ENCODE data around the gene PLD1. TPM values are rescaled to one million over a fixed set of nuclear protein-coding genes. Genes with fewer than 3 reads are reported as not detected.

Gene PLD1
- total RNA-seq, 4 donors from 2014 or later = 52.1 to 88.3 (median 77.4) TPM

DNA sequence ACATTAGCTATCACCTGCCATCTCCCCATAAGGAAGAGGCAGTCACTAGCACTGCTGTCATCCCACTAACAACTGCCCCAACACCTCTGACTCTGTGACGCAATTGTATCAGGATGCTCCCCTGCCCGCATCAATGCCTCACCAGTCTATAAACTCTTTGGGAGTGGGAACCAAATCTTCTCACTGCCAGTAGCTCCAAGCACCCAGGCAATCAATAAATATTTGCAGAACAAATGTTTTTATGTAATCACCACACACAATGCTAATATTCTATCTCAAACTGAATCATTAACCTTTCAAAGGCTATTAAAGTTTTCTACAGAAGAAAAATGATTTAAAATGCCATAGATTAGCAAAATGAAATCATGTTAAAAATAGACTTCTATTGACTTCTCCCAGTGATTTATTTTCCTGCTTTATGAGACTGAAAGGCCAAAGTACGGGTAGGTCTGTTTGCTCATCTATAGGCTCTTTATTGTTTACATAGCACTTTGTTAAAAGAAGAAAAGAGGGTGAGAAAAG, 131.3 kb downstream of the PLD1 start:
- Histone ChIP-seq H3K27ac (peak overlapping the region; percentile 68 to 80 (median 70)), H3K36me3 (no peaks in the 10 kb centered on the region), H3K9me3 (no peaks in the 10 kb centered on the region), H3K27me3 (no peaks in the 10 kb centered on the region), H3K4me3 (no peak overlapping the region), H3K4me1 (peaks cover 3 to 47% (median 28%) of the 10 kb centered on the region in 4 donors)
- TF ChIP-seq POLR2A (IDR thresholded peaks at IDR 0.05) = no peak
- TF ChIP-seq POLR2AphosphoS5 (IDR thresholded peaks at IDR 0.05) = no peak
- TF ChIP-seq EP300 (IDR thresholded peaks at IDR 0.05; ENCODE audit: low read depth) = no peak
- TF ChIP-seq CTCF (IDR thresholded peaks at IDR 0.05) = no peak
- 48 to 49% methylated on average over 3 of the region's 3 CpGs for WGBS, 2 donors (ENCODE audit: low coverage in 1 of 2)
- in situ Hi-C loops (cut with MboI; ENCODE audit: low pct_ligation_motif_present in 1 of 4, low pct_unique_long_range_greater_than_20kb in 1 of 4, low sequenced_read_pairs in 3 of 4) = no loop called here
- intact Hi-C loops (cut with DNase I; ENCODE audit: low total_unique reads) = no loop called here
- DNase-seq = peak; percentile 45

- in situ Hi-C loops (cut with MboI; ENCODE audit: low pct_ligation_motif_present in 1 of 4, low pct_unique_long_range_greater_than_20kb in 1 of 4, low sequenced_read_pairs in 3 of 4) (no loop called here), intact Hi-C loops (cut with DNase I; ENCODE audit: low total_unique reads) (no loop called here)
- peak overlapping the region; percentile 56 to 80 (median 70) for H3K27ac ChIP-seq
- no peaks in the 10 kb centered on the region for H3K27me3 ChIP-seq
- DNase-seq = no peak
- H3K4me3 ChIP-seq = no peak overlapping the region
- no peaks in the 10 kb centered on the region for H3K36me3 ChIP-seq
- H3K9me3 ChIP-seq = no peaks in the 10 kb centered on the region
- H3K4me1 ChIP-seq = peaks cover 3 to 42% (median 28%) of the 10 kb centered on the region in 4 donors
- TF ChIP-seq CTCF (IDR thresholded peaks at IDR 0.05) = no peak
- no peak for TF ChIP-seq POLR2A (IDR thresholded peaks at IDR 0.05)
- no peak for TF ChIP-seq POLR2AphosphoS5 (IDR thresholded peaks at IDR 0.05)
- no peak for TF ChIP-seq EP300 (IDR thresholded peaks at IDR 0.05; ENCODE audit: low read depth)
- 82% methylated on average over 1 of the region's 1 CpG; no CpG with 5 or more reads in 1 of the 2 donors for WGBS, 2 donors (ENCODE audit: low coverage in 1 of 2)
Observed at GRCh38 chr3:171677706-171678105, 132.6 kb downstream of the PLD1 start.

- intact Hi-C loops (cut with DNase I; ENCODE audit: low total_unique reads) = no loop called here
- no peak overlapping the region for H3K4me3 ChIP-seq
- no peaks in the 10 kb centered on the region for H3K36me3 ChIP-seq
- H3K27ac ChIP-seq = peak overlapping the region; percentile 65 to 80 (median 70)
- H3K9me3 ChIP-seq = no peaks in the 10 kb centered on the region
- 33 to 52% methylated on average over 5 to 10 of the region's 10 CpGs for WGBS, 2 donors (ENCODE audit: low coverage in 1 of 2)
- H3K27me3 ChIP-seq = no peaks in the 10 kb centered on the region
- in situ Hi-C loops (cut with MboI; ENCODE audit: low pct_ligation_motif_present in 1 of 4, low pct_unique_long_range_greater_than_20kb in 1 of 4, low sequenced_read_pairs in 3 of 4) = no loop called here
- peak; percentile 87 for DNase-seq
- TF ChIP-seq CTCF (IDR thresholded peaks at IDR 0.05) = peak in 1 of 5 experiments; percentile 14
- peak; percentile 34 for TF ChIP-seq POLR2A (IDR thresholded peaks at IDR 0.05)
- TF ChIP-seq EP300 (IDR thresholded peaks at IDR 0.05; ENCODE audit: low read depth) = no peak
- TF ChIP-seq POLR2AphosphoS5 (IDR thresholded peaks at IDR 0.05) = peak in 2 of 3 donors; percentile 50 to 62
- H3K4me1 ChIP-seq = peaks cover 3 to 42% (median 28%) of the 10 kb centered on the region in 4 donors
Observed at GRCh38 chr3:171676601-171677175, 133.6 kb downstream of the PLD1 start.

DNA sequence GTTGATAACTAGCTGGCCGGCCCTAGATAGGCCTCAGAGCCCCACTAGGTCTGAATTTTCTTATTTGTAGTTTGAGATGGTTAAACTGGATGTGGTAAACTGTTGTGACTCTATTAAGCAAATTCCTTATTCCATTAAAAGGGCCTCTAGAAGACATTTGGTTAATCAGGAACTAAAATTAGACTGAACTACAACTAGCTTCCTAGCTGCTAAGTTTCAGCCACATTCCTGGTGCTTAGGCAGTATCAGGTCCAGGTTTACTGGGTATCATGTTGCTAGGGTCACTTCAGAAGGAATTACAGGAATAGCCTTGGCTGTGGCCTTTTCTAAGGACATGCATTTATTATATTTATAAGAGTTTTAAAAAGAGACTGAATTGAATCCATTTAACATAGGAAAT, 136.3 kb downstream of the PLD1 start:
- no peak for DNase-seq
- intact Hi-C loops (cut with DNase I; ENCODE audit: low total_unique reads) = no loop called here
- H3K4me1 ChIP-seq = peaks cover 0 to 21% (median 18%) of the 10 kb centered on the region in 4 donors
- peaks cover 0 to 7% (median 0%) of the 10 kb centered on the region in 4 donors for H3K36me3 ChIP-seq
- H3K4me3 ChIP-seq = no peak overlapping the region
- TF ChIP-seq EP300 (IDR thresholded peaks at IDR 0.05; ENCODE audit: low read depth) = no peak
- TF ChIP-seq CTCF (IDR thresholded peaks at IDR 0.05) = no peak
- no peak for TF ChIP-seq POLR2AphosphoS5 (IDR thresholded peaks at IDR 0.05)
- TF ChIP-seq POLR2A (IDR thresholded peaks at IDR 0.05) = no peak
- H3K9me3 ChIP-seq = no peaks in the 10 kb centered on the region
- no peaks in the 10 kb centered on the region for H3K27me3 ChIP-seq
- in situ Hi-C loops (cut with MboI; ENCODE audit: low pct_ligation_motif_present in 1 of 4, low pct_unique_long_range_greater_than_20kb in 1 of 4, low sequenced_read_pairs in 3 of 4) = loop anchor here in 2 of 4 donors (25.0 kb wide), 1 partner anchor 663 kb away; no protein-coding TSS in a partner anchor
- no peak overlapping the region for H3K27ac ChIP-seq
- 96% methylated on average over 1 of the region's 1 CpG; no CpG with 5 or more reads in 1 of the 2 donors for WGBS, 2 donors (ENCODE audit: low coverage in 1 of 2)

Measured in transverse colon (tissue), 4 donors.